ENCODE measurements around the gene PI16.
A peak's percentile ranks its signal among the peaks of the same experiment; 100 is the strongest.
"Not testable (repeated sequence)": the region's sequence is repeated elsewhere in the genome, so short reads cannot be mapped to it uniquely, and the experiment has no call there.

The PI16 gene

DNA sequence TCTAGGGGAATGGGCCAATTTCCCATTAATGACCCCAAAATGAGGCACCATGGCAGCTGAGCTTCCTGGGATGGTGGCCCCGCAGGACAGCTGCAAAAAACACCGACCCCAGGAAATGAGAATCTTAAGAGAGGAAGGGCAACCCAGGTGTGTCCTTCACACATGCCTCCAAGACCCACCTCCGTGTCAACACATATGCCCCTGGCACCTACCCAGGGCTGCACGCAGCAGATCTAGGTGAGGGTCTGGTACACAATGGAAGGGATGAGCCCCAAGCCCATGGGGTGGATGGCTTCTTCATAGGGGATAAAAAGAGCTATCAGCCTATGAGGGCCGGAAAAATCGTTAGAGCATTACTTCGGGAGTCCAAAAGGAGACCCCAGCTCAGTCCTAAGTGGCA is 22.0 kb downstream of the PI16 start:
- DNase-seq, result no peak

DNA sequence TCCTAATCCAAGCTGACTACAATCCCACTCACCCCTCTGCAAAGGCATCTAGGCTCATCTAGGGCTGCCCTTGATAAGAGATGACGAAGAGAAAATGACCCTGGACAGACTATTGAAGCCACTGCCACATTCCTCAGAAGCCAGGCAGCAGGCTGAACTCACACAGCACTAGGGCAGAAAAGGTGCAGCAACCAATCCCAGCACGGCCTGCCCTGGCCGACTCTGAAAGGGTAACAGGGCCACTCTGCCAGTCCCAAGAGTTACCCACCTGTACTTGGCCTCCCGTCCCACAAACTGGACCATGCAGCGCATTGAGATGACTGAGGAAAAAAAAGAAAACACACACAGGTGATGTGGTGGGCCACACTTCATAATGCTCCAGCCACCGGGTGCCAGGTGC is 22.4 kb downstream of the PI16 start:
- no peak for DNase-seq

DNA sequence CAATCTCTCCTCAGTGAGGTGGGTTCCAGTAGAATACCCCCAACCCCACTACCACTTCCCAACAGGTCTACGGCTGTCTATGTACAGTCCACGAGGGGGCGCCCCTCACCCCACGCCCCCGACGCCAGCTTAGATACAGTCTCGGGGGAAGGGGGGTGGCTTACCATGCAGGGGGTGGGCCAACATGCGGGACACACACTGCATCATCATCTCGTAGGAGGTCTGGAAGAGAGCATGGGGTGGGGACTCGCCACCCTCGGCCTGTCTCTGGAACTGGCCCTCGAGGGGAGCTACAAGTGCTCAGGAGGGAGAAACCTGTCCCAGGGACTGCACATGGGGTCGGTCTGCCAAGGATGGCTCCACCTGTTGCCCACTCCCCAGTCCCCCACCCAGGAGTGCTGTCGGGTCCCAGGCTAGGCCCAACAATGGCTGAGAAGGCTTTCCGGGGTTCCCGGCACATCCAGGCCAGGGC is 23.0 kb downstream of the PI16 start:
- no peak for DNase-seq

DNA sequence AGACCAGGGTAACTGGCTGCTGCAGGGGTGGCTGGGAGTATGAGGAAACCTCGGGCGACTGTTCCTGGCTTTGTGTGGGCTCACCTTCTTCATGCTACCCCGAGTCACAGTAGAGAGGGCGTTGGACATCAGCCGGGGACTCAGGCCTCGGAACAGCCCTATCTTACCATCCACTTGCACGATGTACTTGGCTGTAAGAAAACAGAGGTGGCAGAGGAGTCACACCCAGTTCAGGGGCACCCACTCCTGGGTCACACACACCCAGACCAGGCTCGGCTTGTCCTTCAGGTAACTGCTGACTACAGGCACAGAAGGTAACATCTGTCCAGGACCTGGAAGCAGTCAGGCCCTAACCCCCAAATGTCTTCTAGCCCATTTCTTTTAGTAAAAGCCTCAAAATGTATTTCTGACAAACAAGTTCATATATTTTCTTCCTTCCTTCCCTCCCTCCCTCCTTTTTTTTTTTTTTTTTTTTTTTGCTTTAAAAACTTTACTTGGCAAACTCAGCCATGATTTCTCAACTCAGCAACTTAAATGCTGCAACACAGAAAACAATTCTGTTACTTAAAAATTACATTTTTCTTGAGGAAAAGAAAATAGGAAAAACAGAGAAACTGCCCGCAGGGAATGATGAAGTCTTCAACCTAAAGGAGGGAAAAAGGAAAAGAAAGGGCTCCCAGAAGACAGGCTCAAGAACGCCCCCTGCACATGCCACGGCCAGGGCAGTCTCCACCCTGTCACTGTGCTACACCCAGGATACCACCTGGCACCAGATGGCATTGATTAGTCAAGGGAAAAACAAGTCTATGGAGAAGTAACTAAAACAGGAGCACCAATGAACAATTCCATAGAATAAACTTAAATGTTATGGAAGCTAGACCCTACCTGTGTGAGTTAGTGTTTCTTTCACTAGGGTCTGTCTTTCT is 24.1 kb downstream of the PI16 start:
- DNase-seq, result no peak

DNA sequence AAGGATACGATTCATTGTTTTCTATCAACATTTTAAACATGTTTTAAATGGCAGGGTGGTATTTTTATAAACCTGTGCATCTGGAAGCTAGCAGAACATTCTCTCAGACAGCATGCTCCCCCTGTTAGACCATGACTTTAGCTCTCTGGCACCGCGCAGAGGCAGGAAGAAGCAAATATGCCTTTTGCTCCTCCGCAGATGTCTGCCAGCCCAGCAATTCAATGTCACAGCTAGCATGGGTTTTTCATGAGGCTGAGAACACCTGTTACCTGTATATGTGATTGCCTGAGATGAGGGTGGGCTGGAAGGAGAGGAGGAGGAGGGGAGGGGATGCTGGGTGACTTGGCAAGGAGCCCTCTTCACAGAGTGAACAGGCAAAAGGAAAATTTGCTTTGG is 24.8 kb downstream of the PI16 start:
- no peak for DNase-seq

DNA sequence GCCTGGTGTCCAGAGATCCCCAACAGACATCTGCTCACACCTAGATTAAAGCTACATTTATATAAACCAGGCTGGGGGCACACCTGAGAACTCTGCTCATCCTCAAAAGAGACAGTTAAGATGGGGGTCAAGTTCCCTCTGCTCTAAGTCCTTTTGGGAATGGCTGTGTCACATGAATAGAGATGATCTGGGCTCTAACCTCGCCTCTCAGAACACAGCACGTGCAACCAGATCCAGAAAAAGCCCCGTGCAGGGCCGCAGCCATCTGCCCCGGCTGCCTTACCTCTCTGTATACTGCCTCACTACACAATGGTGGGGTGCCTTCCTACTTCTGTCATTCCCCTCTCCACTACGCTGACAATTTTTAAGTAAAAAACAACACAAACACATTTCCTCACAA is 25.6 kb downstream of the PI16 start:
- no peak for DNase-seq

DNA sequence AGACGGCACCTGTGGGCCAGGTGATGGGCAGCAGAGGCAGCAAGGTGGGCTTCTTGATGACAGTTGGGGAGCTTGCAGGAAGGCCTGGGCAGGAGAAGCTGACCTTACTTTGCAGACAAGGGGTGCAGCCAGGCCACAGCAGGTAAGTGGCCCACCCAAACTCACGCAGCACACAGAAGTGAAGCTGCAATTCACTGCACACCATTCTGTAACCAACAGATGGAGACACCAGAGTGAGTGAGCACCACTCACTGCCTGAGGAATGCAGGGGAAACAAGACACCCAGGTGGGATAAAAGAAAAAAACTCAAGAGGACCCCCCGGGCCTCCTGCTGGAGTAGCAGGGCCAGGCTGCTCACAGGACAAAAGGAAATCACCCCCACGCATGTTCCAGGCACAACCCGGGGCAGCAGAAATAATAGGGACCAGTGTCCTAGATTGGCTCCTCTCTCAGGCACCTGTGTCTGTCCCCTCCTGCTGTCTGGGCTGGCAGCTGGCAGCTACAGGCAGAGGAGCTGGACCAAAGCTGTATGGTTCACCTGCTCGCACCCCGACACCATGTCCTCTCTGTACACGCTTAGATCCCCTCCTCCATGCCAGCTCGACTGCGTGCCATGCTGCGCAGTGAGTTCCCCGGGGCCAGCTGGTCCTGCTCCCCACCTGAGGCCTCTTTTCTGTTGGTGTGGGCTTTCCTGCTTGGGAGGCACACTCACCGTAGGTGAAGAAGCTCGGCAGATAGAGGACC is 26.5 kb downstream of the PI16 start:
- no peak for DNase-seq

DNA sequence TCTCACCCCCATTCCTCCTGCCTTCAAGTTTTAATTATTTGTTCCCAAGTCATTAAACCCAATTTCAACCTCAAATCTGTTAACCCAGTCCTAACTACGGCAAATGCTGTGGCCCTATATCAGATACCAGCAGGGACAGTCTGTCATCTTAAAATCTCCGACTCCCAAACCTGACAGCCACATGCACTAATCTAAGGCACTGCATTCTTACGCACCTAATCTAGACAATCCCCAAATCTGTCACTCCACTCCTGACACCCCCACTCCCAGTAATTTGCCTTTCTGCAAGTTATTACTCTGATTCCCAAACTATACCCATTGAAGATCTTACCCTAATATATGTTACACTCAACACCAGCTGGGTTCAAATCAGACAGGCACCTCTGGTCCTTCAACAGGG is 29.0 kb downstream of the PI16 start:
- DNase-seq, result no peak

DNA sequence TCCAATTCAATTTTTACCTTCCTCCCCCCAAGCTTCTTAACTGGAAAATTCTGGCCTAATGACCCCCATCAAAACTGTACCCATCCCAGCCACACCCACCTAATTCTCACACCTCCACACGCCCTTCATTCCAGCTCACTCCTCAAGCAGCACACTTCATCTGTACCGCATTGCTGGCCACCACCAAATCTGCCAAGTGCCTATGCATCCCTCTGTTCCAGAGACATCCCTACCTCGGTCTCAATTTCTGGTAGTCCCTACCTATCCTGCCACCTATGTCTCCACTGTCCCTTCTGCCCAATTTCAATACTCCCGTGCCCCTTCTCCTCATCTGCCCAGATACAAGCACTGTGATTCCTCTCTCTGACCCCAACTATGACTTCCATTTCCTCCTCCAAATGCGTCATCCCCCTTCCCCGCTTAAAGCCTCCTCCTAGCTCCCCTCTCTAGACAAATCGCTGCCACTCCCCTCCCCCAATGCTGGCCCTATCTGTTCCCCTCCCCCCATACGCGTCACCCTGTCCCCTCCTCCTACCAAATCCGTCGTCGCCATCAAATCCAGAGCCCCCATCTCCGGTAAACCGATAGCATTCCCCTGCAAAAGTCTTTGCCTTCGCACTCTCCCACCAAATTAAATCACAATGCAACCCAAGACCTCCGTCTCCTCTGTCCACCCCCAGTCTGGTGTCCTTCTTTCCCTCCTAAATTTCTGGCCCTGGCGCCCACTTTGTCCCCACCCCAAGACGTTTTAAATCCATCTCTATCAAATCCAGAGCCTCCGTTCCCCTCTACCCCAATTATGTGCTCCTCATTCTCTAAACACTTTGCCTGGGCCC is 30.3 kb downstream of the PI16 start:
- DNase-seq, result peak in 1 of 2 experiments; percentile 56

DNA sequence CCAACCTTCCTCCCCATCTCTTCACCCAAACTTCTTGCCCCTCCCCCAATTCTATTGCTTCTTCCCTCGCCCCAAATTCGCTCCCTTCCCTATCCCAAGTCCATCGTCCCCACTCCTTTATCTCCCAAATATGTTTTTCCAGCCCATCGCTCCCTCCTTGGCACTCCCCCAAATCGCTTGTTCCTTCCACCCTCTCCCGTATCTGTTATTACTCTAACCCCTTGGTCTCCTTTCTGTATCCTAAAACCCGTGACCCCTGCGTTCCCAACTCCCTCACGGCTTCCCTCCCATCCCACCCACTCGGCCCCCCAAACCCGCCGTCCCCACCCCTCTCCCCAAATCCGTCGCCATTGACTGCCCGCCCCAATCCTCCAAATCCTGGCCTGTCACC is 30.9 kb downstream of the PI16 start:
- DNase-seq, result no peak

DNA sequence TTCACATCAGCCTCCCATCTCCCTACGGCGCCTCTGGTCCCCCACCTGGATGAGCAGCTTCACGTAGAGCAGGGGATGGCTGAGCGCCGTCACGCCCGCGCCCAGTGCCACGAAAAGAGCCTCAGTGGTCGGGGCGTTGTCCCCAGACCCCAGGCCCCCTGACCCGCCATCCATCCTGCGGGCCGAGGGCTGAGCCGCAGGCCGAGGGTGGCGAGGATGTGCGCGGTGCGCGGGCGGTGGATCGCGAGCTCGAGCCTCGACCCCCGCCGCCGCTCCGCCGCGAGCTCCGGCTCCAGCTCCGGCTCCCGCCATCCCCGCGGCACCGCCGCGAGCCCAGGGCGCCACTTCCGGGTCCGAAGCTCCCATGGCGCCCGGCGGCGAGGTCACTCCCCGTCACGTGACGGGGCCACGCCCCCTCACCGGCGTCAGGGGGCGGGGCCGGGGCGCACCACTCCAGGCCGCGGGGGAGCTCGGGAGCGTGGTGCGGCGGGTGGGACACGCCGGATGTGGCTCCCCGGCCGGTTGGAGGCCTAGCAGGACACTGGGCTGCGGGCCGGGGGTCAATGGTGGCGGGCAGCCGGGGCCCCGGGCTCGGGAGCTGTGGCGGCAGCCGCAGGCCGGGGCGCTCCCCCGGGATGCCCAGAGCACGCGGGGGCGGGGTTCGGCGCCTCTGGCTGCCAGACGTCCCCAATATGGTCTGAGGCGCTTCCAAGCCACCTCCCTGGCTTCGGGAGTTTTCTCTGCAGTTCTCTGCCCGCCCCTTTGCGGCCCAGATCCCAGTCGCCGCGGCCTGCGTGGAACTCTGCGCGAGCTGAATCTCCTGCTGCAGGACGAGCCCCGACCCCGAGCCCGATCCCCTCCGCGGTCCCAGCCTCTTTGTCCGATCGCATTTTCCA is 31.5 kb downstream of the PI16 start, which contains the start of gene MTCH1:
MTCH1 (minus strand) TSS at position 389 of the 896 bp plus-strand sequence; CDS start at position 366, 23 bp downstream.
- DNase-seq, result peak; percentile 61 to 86

DNA sequence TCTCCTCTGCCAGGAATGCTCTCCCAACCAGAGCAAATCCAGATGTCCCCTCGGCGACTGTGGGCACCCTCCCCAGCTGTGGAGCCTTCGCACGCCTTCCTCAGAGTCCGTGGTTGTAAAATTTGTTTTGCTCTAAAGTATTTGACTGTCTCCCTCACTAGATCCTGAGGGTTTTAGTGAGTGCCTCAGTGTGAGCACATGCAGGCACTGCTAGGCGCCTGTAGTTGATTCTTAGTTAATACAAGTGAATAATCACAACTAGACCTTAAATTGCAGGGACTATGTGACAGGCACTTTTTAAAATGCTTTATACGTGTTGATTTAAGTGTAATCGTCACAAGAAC is 32.1 kb downstream of the PI16 start:
- DNase-seq, result no peak

DNA sequence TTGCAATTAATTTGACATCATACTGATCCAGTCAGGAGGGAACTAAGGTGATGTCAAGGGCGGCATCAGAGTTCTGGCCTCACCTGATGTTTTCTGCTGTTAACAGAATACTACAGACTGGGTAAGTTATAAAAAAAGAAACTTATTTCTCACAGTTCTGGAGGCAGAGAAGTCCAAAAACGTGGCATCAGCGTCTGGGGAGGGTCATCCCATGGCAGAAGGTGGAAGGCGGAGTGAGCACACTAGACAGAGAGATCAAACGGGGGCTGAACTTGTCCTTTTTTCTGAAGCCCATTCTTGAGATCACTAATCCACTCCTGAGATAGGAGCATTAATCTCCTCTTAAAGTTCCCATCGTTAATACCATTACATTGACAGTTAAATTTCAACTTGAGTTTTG is 34.7 kb downstream of the PI16 start:
- DNase-seq, result no peak

DNA sequence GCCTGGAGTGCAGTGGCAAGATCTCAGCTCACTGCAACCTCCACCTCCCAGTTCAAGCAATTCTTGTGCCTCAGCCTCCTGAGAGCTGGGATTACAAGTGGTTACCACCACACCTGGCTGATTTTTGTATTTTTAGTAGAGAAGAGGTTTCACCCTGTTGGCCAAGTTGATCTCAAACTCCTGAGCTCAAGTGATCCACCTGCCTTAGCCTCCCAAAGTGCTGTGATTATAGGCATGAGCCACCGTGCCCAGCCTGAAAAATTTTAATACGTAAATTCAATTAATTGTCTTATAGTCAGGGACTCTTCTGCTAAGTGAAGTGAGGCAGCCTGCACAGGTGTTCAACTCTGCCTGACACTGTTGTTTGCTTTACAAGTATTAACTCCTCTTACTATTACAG is 35.9 kb downstream of the PI16 start:
- not testable (repeated sequence) for DNase-seq

DNA sequence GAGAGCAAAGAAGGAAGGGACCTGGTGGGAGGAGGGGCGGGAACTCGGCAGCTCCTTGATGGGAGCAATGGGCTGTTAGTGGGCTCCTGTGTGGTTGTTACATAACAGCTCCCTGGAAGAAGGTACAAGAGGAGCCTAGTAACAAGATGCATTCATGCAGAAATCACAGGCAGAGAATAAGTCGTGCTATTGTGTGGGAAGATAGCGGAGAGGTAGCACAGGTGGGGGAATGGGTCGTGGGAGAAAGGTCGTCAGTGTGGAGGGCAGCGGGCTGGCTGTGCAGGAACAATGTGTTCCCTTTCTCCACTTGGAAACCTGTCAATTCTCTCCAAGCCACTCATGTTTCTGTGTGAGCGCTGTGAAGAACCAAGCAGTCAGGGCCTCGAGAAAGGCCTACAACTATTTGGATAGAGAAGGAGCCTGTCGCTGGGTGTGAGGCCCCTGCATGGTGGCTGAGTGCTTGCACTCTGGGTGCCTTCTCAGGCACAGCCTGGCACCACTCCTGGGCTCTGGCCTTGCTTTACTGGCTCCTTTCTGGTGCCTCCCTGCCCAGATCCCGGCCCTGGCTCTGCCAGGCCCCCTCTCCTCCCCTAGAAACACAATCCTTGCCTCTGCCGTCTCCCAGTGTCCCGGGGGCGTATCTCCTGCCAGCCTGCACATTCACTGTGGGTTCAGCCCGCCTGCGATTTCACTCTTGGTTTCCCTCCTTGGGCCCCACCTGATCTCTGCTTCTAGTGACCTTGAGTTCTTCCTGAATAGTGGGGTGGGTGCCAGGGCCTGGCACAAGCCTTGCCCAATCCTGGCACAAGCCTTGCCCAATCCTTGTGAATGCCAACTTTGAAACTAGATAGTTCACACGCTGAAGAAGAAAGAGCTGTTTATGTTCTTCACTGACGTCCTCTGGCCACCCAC is 43.5 kb downstream of the PI16 start:
- DNase-seq, result no peak

DNA sequence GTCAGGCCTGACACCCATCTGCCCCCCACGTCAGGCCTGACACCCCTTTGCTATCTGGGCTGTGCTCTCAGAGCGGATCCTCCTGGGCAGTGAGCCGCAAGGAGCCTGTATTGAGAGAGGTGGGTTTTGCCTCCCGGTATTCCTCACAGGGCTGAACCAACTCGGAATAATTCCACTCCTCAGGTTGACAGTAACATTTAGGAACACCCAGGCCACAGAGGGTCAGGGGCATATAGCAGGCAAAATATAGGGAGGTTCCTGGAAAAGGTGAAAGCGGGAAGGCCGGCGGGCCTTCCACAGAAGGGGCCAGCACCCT is 44.1 kb downstream of the PI16 start:
- no peak for DNase-seq

DNA sequence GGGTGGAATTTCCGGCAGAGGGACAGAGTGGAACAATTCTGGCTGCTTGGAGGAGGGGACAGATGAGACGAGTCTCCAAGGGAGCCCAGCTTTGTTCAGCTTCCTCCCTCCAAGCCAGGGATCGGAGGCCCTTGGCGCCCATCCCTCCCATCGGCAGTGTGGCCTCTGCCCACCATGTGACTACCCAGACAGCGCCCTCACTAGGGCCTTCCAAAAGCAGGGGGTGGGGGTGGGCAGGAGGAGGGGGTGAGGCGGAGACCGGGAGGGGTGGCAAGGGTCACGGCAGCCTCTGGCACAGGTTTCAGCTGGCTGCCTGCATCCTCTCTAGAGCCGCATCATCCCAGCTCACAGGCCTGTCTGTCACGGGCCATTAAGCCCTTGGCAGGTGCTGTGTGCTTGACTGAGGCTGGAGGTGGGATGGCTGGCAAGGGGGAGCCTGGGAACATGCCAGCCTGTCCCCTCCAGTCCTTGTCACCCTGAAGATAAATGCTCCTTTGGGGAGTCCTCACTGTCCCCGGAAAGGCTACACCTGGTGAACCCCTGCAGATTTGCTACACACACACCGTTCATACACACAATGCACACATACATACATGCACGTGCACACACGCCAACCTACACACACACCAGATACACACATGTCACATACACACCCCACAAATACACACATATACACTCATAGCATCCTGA is 44.7 kb downstream of the PI16 start:
- no peak for DNase-seq

DNA sequence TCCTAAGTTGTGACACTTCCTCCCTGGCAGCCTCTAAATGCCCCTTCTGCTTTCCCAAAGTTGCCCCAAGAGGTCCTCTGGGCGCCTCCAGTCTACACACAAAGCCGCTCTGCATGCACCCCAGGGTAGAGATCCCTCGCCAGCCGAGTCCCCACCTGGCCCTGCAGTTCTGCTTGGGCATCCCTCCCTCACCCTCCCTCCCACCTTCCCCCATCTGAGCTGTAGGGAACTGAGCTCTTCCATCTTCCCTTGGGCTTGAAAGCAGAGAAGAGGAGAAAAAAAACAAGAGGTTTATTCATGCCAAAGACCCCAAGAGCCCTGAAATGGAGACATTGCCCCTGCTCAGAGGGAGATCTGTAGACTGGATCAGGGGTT is 45.2 kb downstream of the PI16 start:
- DNase-seq, result no peak

DNA sequence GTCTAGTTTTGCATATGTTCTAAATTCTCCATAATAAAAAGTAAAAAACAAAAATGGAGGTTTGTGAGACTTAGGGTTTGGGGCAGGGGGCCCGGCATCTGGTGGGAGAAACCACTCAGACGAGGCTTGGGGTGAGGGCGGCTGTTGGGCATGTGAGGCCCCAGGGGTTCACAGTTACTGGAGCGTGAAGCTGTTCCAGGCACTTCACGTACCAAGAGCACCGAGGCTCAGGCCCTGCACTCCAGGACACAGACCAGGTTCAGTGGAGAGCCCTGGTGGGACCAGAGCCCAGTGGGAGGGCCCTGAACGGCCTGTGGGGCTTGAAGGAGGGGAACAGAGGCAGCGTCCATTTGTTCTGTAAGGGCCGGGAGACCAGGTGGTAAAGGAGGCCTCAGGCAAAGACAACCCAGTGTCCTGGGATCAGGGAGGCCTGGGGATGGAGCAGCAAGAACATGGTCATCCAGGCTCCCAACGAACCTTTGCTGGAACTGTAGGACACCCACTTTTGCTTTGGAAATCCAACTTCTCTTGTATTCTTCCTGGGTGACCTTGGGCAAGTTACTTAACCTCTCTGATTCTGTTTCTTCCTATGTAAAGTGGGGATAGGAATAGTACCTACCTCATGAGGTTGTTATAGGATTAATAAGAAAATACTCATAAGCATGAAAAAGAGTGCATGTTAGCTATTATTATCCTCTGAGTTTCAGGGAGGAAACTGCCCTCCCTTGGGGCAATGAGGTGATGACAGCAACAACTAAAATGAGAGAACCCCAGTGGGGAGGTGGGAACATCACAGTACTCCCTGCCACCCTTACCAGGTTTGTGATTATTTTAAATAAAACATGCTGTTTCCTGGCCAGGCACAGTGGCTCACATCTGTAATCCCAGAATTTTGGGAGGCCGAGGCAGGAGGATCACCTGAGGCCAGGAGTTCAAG is 49.8 kb downstream of the PI16 start:
- no peak for DNase-seq
